K562 (cell line): Measurements from ENCODE around the gene TSPAN13. TPM values are rescaled to one million over a fixed set of nuclear protein-coding genes. Genes with fewer than 3 reads are reported as not detected.
A peak's percentile ranks its signal among the peaks of the same experiment; 100 is the strongest.

Experiments
- CBX1 ChIP-seq: sonication (generic); IDR thresholded peaks from 2 replicates; pipeline ENCODE4 v1.6.1; 2016; ENCODE audit warnings: antibody characterized with exemption, low read depth, mild to moderate bottlenecking
- CBX3 ChIP-seq, 2 experiments: IDR thresholded peaks; 1 replicate in 1 of 2; 2 replicates in 1 of 2; pipeline ENCODE4 v1.6.1; 2012; ENCODE audit warnings: inconsistent platforms in 2 of 2, low read length in 2 of 2, borderline replicate concordance in 1 of 2, control low read depth in 1 of 2
- EHMT2 ChIP-seq: fragments of 450-650 bp; IDR thresholded peaks from 2 replicates; pipeline ENCODE4 v1.6.1; 2018; ENCODE audit warnings: antibody characterized with exemption
- GTF2E2 ChIP-seq: fragments of 200-800 bp; sonication (Bioruptor generic); IDR thresholded peaks from 2 replicates; pipeline ENCODE4 v1.6.1; 2016; ENCODE audit warnings: missing genetic modification characterization, missing compliant biosample characterization
- HLTF ChIP-seq: fragments of 450-650 bp; IDR thresholded peaks from 2 replicates; pipeline ENCODE4 v1.6.1; 2016
- IFI16 ChIP-seq: fragments of 250-450 bp; sonication (Bioruptor Pico); IDR thresholded peaks from 2 replicates; pipeline ENCODE4 v2.1.2; 2022; ENCODE audit warnings: mild to moderate bottlenecking, inconsistent platforms
- L3MBTL2 ChIP-seq: fragments of 450-650 bp; IDR thresholded peaks from 2 replicates; pipeline ENCODE4 v1.6.1; 2016; ENCODE audit warnings: mild to moderate bottlenecking, moderate library complexity
- LEF1 ChIP-seq: fragments of 450-650 bp; IDR thresholded peaks from 2 replicates; pipeline ENCODE4 v1.6.1; 2016; ENCODE audit warnings: mild to moderate bottlenecking
- MCM2 ChIP-seq: fragments of 450-650 bp; IDR thresholded peaks from 2 replicates; pipeline ENCODE4 v1.6.1; 2017; ENCODE audit warnings: low read depth, mild to moderate bottlenecking
- REST ChIP-seq, 2 experiments: fragments of 450-650 bp; formaldehyde crosslinking in 1 of 2; IDR thresholded peaks; 2 replicates each; pipeline versions ENCODE4 v1.4.0 to v1.6.1; 2014 to 2020; ENCODE audit warnings: mild to moderate bottlenecking in 2 of 2, borderline replicate concordance in 1 of 2, low read depth in 1 of 2
- TCF3 ChIP-seq: sonication (generic); formaldehyde crosslinking; IDR thresholded peaks from 2 replicates; pipeline ENCODE4 v1.4.0; 2020; ENCODE audit warnings: mild to moderate bottlenecking, missing genetic modification reagents
- ZNF77 ChIP-seq: fragments of 250-450 bp; sonication (Bioruptor Pico); IDR thresholded peaks from 2 replicates; pipeline ENCODE4 v1.5.0; 2020
- polyA plus RNA-seq, 8 experiments: library from polyadenylated mRNA; depleted of rRNA in 4 of 8; stranded (reverse) in 5 of 8; unstranded in 3 of 8; fragments of >200 nt; fragmentation: Nextera tagmentation in 2 of 8; fragmentation: Illumina TruSeq in 1 of 8; extraction: Ambion mirVana in 2 of 8; extraction: Trizol in 1 of 8; gene quantifications; 2 replicates each; pipeline versions ENCODE4 v1.2.1 to v1.2.3, GENCODE V29; 2011 to 2014; ENCODE audit warnings: inconsistent platforms in 1 of 8, missing spikeins in 1 of 8
- total RNA-seq, 7 experiments: library from RNA; depleted of rRNA in 6 of 7; stranded (reverse); fragments of >200 nt in 6 of 7; fragmentation: Illumina TruSeq in 2 of 7; extraction: Trizol in 2 of 7; gene quantifications; 2 replicates each; pipeline versions ENCODE4 v1.2.1 to v1.2.3, GENCODE V29; 2011 to 2021; ENCODE audit warnings: low replicate concordance in 1 of 7

Gene TSPAN13
- total and polyA plus RNA-seq, 9 of the 15 experiments (the other 6 are each of a cell fraction or from before 2014, with no cell fraction given) = 7.8 to 46.3 (median 20.0) TPM

- no peak for TF ChIP-seq REST (IDR thresholded peaks at IDR 0.05; ENCODE audit: borderline replicate concordance)
- no peak for TF ChIP-seq REST (CRISPR knock-in tag; IDR thresholded peaks at IDR 0.05; ENCODE audit: low read depth)
- TF ChIP-seq L3MBTL2 = no peak; the same call in 1 of the 2 replicates
- TF ChIP-seq GTF2E2 (tag) = no peak; the same call in 1 of the 2 replicates
- no peak for TF ChIP-seq ZNF77 (CRISPR knock-in tag)
- no peak for TF ChIP-seq HLTF
- no peak for TF ChIP-seq MCM2
- no peak for TF ChIP-seq EHMT2
- peak in 1 of 2 experiments; percentile 30; a peak in 1 of 3 replicates for TF ChIP-seq CBX3 (IDR thresholded peaks at IDR 0.05; ENCODE audit: borderline replicate concordance in 1 of 2, low read length in 2 of 2)
- no peak for TF ChIP-seq TCF3
- no peak for TF ChIP-seq IFI16 (CRISPR knock-in tag)
- no peak for TF ChIP-seq LEF1
- no peak for TF ChIP-seq CBX1
These were observed at the start of gene TSPAN13 (continued) for GRCh38 chr7:16753102-16753931.
